ENCODE results near the gene WFDC1. TPM values are rescaled to one million over a fixed set of nuclear protein-coding genes. Genes with fewer than 3 reads are reported as not detected.

WFDC1 gene
- total and polyA plus RNA-seq, 4 donors: 1.0 to 5.2 (median 2.9) TPM

DNA sequence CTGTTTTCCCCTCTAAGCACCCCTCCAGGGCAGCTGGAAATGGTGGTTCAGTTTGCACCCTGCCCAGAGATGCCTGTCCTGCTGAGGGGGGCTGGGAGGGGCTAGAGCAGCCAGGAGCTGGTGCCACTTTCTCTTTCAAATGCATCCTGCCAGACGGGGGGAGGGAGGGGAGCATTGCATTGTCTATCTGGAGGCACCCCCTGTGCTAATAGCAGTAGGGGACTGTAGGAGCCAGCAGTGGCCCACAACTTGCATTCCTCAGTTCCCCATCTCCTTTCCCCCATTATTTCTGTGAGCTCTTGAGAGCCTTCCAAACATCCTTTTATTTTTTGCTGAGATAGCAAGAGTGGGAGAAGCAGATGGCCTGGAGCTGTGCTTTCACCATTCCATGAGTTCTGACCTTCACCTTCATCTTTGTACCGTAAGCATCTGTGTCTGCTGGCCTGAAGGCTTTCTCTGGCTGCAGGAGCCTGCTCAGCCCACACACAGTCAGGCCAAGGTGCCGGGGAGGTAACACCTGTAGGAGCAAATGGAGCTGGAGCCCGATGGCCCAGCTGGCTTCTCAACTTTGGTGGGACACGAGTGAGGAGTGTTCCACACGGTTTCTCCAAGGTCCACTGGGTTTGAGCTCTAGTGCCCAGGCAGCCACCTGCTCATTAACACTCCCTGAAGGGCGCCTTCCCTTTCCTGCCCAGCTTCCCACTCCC is 5.2 kb downstream of the WFDC1 start:
- H3K4me3 ChIP-seq (ENCODE audit: low read depth in 1 of 3, low read length in 3 of 3): no peak overlapping the region
- H3K9ac ChIP-seq (ENCODE audit: low read depth in 1 of 2, low read length in 2 of 2): no peak overlapping the region
- no peak for DNase-seq (ENCODE audit: low spot score)
- no peaks in the 10 kb centered on the region for H3K36me3 ChIP-seq (ENCODE audit: control insufficient read depth in 4 of 4, insufficient read depth in 3 of 4, low read depth in 1 of 4, low read length in 3 of 4)
- no peak overlapping the region for H3K27ac ChIP-seq (ENCODE audit: low read depth in 1 of 2, low read length in 2 of 2)
- H3K27me3 ChIP-seq (ENCODE audit: control insufficient read depth in 4 of 4, insufficient read depth in 4 of 4, low read length in 3 of 4): peaks cover 0 to 4% (median 2%) of the 10 kb centered on the region in 4 donors
- TF ChIP-seq, protein P1, sequence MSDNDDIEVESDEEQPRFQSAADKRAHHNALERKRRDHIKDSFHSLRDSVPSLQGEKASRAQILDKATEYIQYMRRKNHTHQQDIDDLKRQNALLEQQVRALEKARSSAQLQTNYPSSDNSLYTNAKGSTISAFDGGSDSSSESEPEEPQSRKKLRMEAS (IDR thresholded peaks at IDR 0.05): no peak
- TF ChIP-seq HNF4G (IDR thresholded peaks at IDR 0.05) (no peak), NR2F2 (IDR thresholded peaks at IDR 0.05) (no peak), EGR1 (IDR thresholded peaks at IDR 0.05; ENCODE audit: low read depth in 2 of 2) (no peak), FOXA2 (IDR thresholded peaks at IDR 0.05) (no peak), SP1 (IDR thresholded peaks at IDR 0.05) (no peak), GABPA (IDR thresholded peaks at IDR 0.05 in 1 of 2, conservative IDR thresholded peaks at IDR 0.05 in 1 of 2) (no peak), HNF4A (conservative IDR thresholded peaks at IDR 0.05) (no peak), RXRA (IDR thresholded peaks at IDR 0.05) (no peak), TAF1 (conservative IDR thresholded peaks at IDR 0.05) (no peak), YY1 (IDR thresholded peaks at IDR 0.05) (no peak), RAD21 (IDR thresholded peaks at IDR 0.05) (no peak), JUND (IDR thresholded peaks at IDR 0.05) (no peak), FOXA1 (IDR thresholded peaks at IDR 0.05) (no peak)
- TF ChIP-seq, protein P2, sequence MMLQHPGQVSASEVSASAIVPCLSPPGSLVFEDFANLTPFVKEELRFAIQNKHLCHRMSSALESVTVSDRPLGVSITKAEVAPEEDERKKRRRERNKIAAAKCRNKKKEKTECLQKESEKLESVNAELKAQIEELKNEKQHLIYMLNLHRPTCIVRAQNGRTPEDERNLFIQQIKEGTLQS (IDR thresholded peaks at IDR 0.05): no peak
- TF ChIP-seq, protein P3, sequence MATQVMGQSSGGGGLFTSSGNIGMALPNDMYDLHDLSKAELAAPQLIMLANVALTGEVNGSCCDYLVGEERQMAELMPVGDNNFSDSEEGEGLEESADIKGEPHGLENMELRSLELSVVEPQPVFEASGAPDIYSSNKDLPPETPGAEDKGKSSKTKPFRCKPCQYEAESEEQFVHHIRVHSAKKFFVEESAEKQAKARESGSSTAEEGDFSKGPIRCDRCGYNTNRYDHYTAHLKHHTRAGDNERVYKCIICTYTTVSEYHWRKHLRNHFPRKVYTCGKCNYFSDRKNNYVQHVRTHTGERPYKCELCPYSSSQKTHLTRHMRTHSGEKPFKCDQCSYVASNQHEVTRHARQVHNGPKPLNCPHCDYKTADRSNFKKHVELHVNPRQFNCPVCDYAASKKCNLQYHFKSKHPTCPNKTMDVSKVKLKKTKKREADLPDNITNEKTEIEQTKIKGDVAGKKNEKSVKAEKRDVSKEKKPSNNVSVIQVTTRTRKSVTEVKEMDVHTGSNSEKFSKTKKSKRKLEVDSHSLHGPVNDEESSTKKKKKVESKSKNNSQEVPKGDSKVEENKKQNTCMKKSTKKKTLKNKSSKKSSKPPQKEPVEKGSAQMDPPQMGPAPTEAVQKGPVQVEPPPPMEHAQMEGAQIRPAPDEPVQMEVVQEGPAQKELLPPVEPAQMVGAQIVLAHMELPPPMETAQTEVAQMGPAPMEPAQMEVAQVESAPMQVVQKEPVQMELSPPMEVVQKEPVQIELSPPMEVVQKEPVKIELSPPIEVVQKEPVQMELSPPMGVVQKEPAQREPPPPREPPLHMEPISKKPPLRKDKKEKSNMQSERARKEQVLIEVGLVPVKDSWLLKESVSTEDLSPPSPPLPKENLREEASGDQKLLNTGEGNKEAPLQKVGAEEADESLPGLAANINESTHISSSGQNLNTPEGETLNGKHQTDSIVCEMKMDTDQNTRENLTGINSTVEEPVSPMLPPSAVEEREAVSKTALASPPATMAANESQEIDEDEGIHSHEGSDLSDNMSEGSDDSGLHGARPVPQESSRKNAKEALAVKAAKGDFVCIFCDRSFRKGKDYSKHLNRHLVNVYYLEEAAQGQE (IDR thresholded peaks at IDR 0.05): no peak
- TF ChIP-seq, protein P4, sequence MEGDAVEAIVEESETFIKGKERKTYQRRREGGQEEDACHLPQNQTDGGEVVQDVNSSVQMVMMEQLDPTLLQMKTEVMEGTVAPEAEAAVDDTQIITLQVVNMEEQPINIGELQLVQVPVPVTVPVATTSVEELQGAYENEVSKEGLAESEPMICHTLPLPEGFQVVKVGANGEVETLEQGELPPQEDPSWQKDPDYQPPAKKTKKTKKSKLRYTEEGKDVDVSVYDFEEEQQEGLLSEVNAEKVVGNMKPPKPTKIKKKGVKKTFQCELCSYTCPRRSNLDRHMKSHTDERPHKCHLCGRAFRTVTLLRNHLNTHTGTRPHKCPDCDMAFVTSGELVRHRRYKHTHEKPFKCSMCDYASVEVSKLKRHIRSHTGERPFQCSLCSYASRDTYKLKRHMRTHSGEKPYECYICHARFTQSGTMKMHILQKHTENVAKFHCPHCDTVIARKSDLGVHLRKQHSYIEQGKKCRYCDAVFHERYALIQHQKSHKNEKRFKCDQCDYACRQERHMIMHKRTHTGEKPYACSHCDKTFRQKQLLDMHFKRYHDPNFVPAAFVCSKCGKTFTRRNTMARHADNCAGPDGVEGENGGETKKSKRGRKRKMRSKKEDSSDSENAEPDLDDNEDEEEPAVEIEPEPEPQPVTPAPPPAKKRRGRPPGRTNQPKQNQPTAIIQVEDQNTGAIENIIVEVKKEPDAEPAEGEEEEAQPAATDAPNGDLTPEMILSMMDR (IDR thresholded peaks at IDR 0.05; ENCODE audit: low read depth, low read length, missing input control): no peak
- TF ChIP-seq, protein P5, sequence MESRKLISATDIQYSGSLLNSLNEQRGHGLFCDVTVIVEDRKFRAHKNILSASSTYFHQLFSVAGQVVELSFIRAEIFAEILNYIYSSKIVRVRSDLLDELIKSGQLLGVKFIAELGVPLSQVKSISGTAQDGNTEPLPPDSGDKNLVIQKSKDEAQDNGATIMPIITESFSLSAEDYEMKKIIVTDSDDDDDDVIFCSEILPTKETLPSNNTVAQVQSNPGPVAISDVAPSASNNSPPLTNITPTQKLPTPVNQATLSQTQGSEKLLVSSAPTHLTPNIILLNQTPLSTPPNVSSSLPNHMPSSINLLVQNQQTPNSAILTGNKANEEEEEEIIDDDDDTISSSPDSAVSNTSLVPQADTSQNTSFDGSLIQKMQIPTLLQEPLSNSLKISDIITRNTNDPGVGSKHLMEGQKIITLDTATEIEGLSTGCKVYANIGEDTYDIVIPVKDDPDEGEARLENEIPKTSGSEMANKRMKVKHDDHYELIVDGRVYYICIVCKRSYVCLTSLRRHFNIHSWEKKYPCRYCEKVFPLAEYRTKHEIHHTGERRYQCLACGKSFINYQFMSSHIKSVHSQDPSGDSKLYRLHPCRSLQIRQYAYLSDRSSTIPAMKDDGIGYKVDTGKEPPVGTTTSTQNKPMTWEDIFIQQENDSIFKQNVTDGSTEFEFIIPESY (IDR thresholded peaks at IDR 0.05): no peak
- H3K9me3 ChIP-seq (ENCODE audit: control insufficient read depth in 4 of 4, low read length in 3 of 4): no peaks in the 10 kb centered on the region
- H3K4me1 ChIP-seq (ENCODE audit: control insufficient read depth in 4 of 4, insufficient read depth in 4 of 4, low read length in 3 of 4): no peaks in the 10 kb centered on the region
- WGBS: 51% methylated on average over 7 of the region's 7 CpGs

Data from liver (tissue), 9 donors.